H1 (cell line): ENCODE measurements around the gene CIITA. TPM values are rescaled to one million over a fixed set of nuclear protein-coding genes. Genes with fewer than 3 reads are reported as not detected.

Source experiments
- BCL11A ChIP-seq, 2 experiments: IDR thresholded peaks; one replicate each; pipeline ENCODE4 v1.6.1; 2011; ENCODE audit warnings: low read depth in 2 of 2, low read length in 2 of 2, mild to moderate bottlenecking in 2 of 2
- polyA plus RNA-seq, 7 experiments: library from polyadenylated mRNA; depleted of rRNA in 3 of 7; stranded (reverse) in 5 of 7; unstranded in 2 of 7; fragments of >200 nt in 5 of 7; fragments of 200-250 nt in 2 of 7; gene quantifications; 1 replicate in 5 of 7; 2 replicates in 1 of 7; 4 replicates in 1 of 7; pipeline versions ENCODE4 v1.2.1 to v1.2.3, GENCODE V29; 2011 to 2013; ENCODE audit warnings: missing spikeins in 2 of 7, mixed read lengths in 2 of 7
- total RNA-seq: library from RNA; stranded (reverse); fragmentation: NEBNext Ultra II Directional; extraction: Animal tissue kit (Norgen Biotek cat#: 25700); gene quantifications from 2 replicates; pipeline ENCODE4 v1.2.1, GENCODE V29; 2021

The CIITA gene
- total and polyA plus RNA-seq, 2 of the 8 experiments (the other 6 are each of a cell fraction or from before 2014, with no cell fraction given): 0.07 to 0.17 TPM

GRCh38 chr16:10858203-10858602, 18.8 kb upstream of the CIITA start (continued):
- TF ChIP-seq BCL11A (IDR thresholded peaks at IDR 0.05; ENCODE audit: low read depth in 2 of 2, low read length in 2 of 2): no peak
